ENCODE results near the gene VAT1.

The VAT1 gene

GRCh38 chr17:42971589-42971988 is 50.6 kb downstream of the VAT1 start:
- no peak for ATAC-seq

GRCh38 chr17:42969001-42969581 is 53.1 kb downstream of the VAT1 start:
- ATAC-seq: no peak

GRCh38 chr17:42967925-42968324 is 54.3 kb downstream of the VAT1 start:
- ATAC-seq: no peak

Measured in activated CD4-positive, CD25-positive, alpha-beta regulatory T cell treated with anti-CD3 and anti-CD28 coated beads, Interleukin-2, amount 50 U/mL, for 24 hours (primary cell).